Measurements from ENCODE around the gene OLIG3.

The OLIG3 gene

GRCh38 chr6:137495703-137496336 lies 1.6 kb upstream of the OLIG3 start:
- DNase-seq (ENCODE audit: low spot score), result no peak

GRCh38 chr6:137494988-137495702 lies 951 bp upstream of the OLIG3 start:
- no peak for DNase-seq (ENCODE audit: low spot score)

- DNase-seq (ENCODE audit: low spot score), result no peak
These were observed 766 bp downstream of the OLIG3 start for GRCh38 chr6:137493218-137494038.

- no peak for DNase-seq (ENCODE audit: low spot score)
These were observed 1.6 kb downstream of the OLIG3 start for GRCh38 chr6:137492289-137493217.

- DNase-seq (ENCODE audit: low spot score), result no peak
These were observed 2.7 kb downstream of the OLIG3 start for GRCh38 chr6:137491478-137491877.

GRCh38 chr6:137490961-137491360 lies 3.2 kb downstream of the OLIG3 start:
- DNase-seq (ENCODE audit: low spot score), result no peak

GRCh38 chr6:137490006-137490905 lies 3.9 kb downstream of the OLIG3 start:
- no peak for DNase-seq (ENCODE audit: low spot score)

- DNase-seq (ENCODE audit: low spot score), result no peak
These were observed 4.9 kb downstream of the OLIG3 start for GRCh38 chr6:137489046-137490005.

- DNase-seq (ENCODE audit: low spot score), result no peak
These were observed 5.8 kb downstream of the OLIG3 start for GRCh38 chr6:137488150-137489045.

GRCh38 chr6:137487869-137488149 lies 6.4 kb downstream of the OLIG3 start:
- no peak for DNase-seq (ENCODE audit: low spot score)

GRCh38 chr6:137487181-137487868 lies 6.9 kb downstream of the OLIG3 start:
- no peak for DNase-seq (ENCODE audit: low spot score)

- no peak for DNase-seq (ENCODE audit: low spot score)
These were observed 7.8 kb downstream of the OLIG3 start for GRCh38 chr6:137486416-137486815.

GRCh38 chr6:137480431-137480830 lies 13.8 kb downstream of the OLIG3 start:
- no peak for DNase-seq (ENCODE audit: low spot score)

GRCh38 chr6:137475103-137475502 lies 19.1 kb downstream of the OLIG3 start:
- no peak for DNase-seq (ENCODE audit: low spot score)

GRCh38 chr6:137473598-137473997 lies 20.6 kb downstream of the OLIG3 start:
- DNase-seq (ENCODE audit: low spot score), result no peak

- DNase-seq (ENCODE audit: low spot score), result no peak
These were observed 21.5 kb downstream of the OLIG3 start for GRCh38 chr6:137472641-137473137.

GRCh38 chr6:137471986-137472385 lies 22.2 kb downstream of the OLIG3 start:
- no peak for DNase-seq (ENCODE audit: low spot score)

GRCh38 chr6:137471497-137471896 lies 22.7 kb downstream of the OLIG3 start:
- no peak for DNase-seq (ENCODE audit: low spot score)
